ENCODE data around the gene TMEM208. TPM values are rescaled to one million over a fixed set of nuclear protein-coding genes. Genes with fewer than 3 reads are reported as not detected.

The TMEM208 gene
- polyA plus RNA-seq, 3 donors from 2014 or later, result 104 to 154 (median 107) TPM

GRCh38 chr16:67187175-67187890 is 39.6 kb upstream of the TMEM208 start:
- Mint-ChIP-seq H3K27me3 (ENCODE audit: low read depth in 3 of 3) (peaks cover 7 to 8% (median 7%) of the 10 kb centered on the region in 3 donors), H3K4me1 (peaks cover 17 to 21% of the 10 kb centered on the region in 2 donors), H3K4me3 (no peak overlapping the region), H3K36me3 (no peaks in the 10 kb centered on the region), H3K9me3 (no peaks in the 10 kb centered on the region), H3K27ac (no peak overlapping the region)
- no peak for DNase-seq

- Mint-ChIP-seq H3K27ac (no peak overlapping the region), H3K9me3 (no peaks in the 10 kb centered on the region), H3K27me3 (ENCODE audit: low read depth in 3 of 3) (peaks cover 7 to 8% (median 7%) of the 10 kb centered on the region in 3 donors), H3K4me1 (peaks cover 27 to 31% of the 10 kb centered on the region in 2 donors), H3K36me3 (no peaks in the 10 kb centered on the region), H3K4me3 (no peak overlapping the region)
- DNase-seq, result no peak
Observed at GRCh38 chr16:67188323-67188722, 38.6 kb upstream of the TMEM208 start.

- Mint-ChIP-seq H3K27ac (no peak overlapping the region), H3K9me3 (no peaks in the 10 kb centered on the region), H3K4me1 (peaks cover 32 to 36% of the 10 kb centered on the region in 2 donors), H3K4me3 (no peak overlapping the region), H3K27me3 (ENCODE audit: low read depth in 3 of 3) (peaks cover 7 to 10% (median 7%) of the 10 kb centered on the region in 3 donors), H3K36me3 (no peaks in the 10 kb centered on the region)
- DNase-seq, result no peak
Observed at GRCh38 chr16:67188798-67189197, 38.1 kb upstream of the TMEM208 start.

GRCh38 chr16:67190041-67190440 is 36.9 kb upstream of the TMEM208 start, which contains the start of gene EXOC3L1:
Gene EXOC3L1 (minus strand): TSS chr16:67190136. CDS start chr16:67189676, 460 bp downstream.
- Mint-ChIP-seq H3K27me3 (ENCODE audit: low read depth in 3 of 3) (peaks cover 7 to 10% (median 7%) of the 10 kb centered on the region in 3 donors), H3K36me3 (no peaks in the 10 kb centered on the region), H3K4me1 (peaks cover 39% of the 10 kb centered on the region in 2 donors), H3K4me3 (peak within 1 kb of the TSS in 2 of 5 donors; percentile 88 to 91), H3K9me3 (no peaks in the 10 kb centered on the region), H3K27ac (no peak within 1 kb of the TSS)
- no peak for DNase-seq

- no peak overlapping the region for H3K27ac Mint-ChIP-seq
- H3K27me3 Mint-ChIP-seq (ENCODE audit: low read depth in 3 of 3), result peaks cover 2 to 9% (median 5%) of the 10 kb centered on the region in 3 donors
- H3K36me3 Mint-ChIP-seq, result peaks cover 0 to 3% (median 0%) of the 10 kb centered on the region in 3 donors
- H3K4me1 Mint-ChIP-seq, result peaks cover 32 to 35% of the 10 kb centered on the region in 2 donors
- H3K4me3 Mint-ChIP-seq, result peak overlapping the region in 3 of 5 donors; percentile 88 to 91 (median 88)
- no peaks in the 10 kb centered on the region for H3K9me3 Mint-ChIP-seq
- DNase-seq, result no peak
Observed at GRCh38 chr16:67190448-67191399, 36.2 kb upstream of the TMEM208 start.

- peaks cover 1 to 9% (median 5%) of the 10 kb centered on the region in 3 donors for H3K27me3 Mint-ChIP-seq (ENCODE audit: low read depth in 3 of 3)
- H3K9me3 Mint-ChIP-seq, result no peaks in the 10 kb centered on the region
- DNase-seq, result no peak
- H3K36me3 Mint-ChIP-seq, result peaks cover 6 to 11% (median 6%) of the 10 kb centered on the region in 3 donors
- peak overlapping the region; percentile 57 to 93 (median 87) for H3K27ac Mint-ChIP-seq
- peak overlapping the region; percentile 88 to 92 (median 88) for H3K4me3 Mint-ChIP-seq
- H3K4me1 Mint-ChIP-seq, result peaks cover 35 to 41% of the 10 kb centered on the region in 2 donors
Observed at GRCh38 chr16:67191411-67191994, 35.4 kb upstream of the TMEM208 start.

GRCh38 chr16:67191995-67192681 is 34.8 kb upstream of the TMEM208 start, which contains the start of gene E2F4:
Gene E2F4 (plus strand): TSS chr16:67192155. CDS start chr16:67192228, 73 bp downstream.
- Mint-ChIP-seq H3K27me3 (ENCODE audit: low read depth in 3 of 3) (peaks cover 1 to 9% (median 5%) of the 10 kb centered on the region in 3 donors), H3K4me1 (peaks cover 39 to 46% of the 10 kb centered on the region in 2 donors)

GRCh38 chr16:67192781-67193361 is 34.1 kb upstream of the TMEM208 start:
- peak overlapping the region; percentile 88 to 92 (median 88) for H3K4me3 Mint-ChIP-seq
- H3K4me1 Mint-ChIP-seq, result peaks cover 39 to 46% of the 10 kb centered on the region in 2 donors
- no peaks in the 10 kb centered on the region for H3K9me3 Mint-ChIP-seq
- H3K36me3 Mint-ChIP-seq, result peaks cover 11 to 20% (median 11%) of the 10 kb centered on the region in 3 donors
- peaks cover 1 to 7% (median 5%) of the 10 kb centered on the region in 3 donors for H3K27me3 Mint-ChIP-seq (ENCODE audit: low read depth in 3 of 3)
- peak overlapping the region; percentile 75 to 88 (median 84) for H3K27ac Mint-ChIP-seq
- no peak for DNase-seq

More at GRCh38 chr16:67191995-67192681, 34.8 kb upstream of the TMEM208 start, which contains the start of gene E2F4:
- Mint-ChIP-seq H3K9me3 (no peaks in the 10 kb centered on the region), H3K4me3 (peak within 1 kb of the TSS; percentile 88 to 92 (median 88)), H3K27ac (peak within 1 kb of the TSS; percentile 75 to 93 (median 87)), H3K36me3 (peaks cover 11 to 16% (median 11%) of the 10 kb centered on the region in 3 donors)
- peak; percentile 87 to 89 (median 88) for DNase-seq

- peak overlapping the region; percentile 62 to 88 (median 77) for H3K27ac Mint-ChIP-seq
- H3K9me3 Mint-ChIP-seq, result no peaks in the 10 kb centered on the region
- peak overlapping the region; percentile 88 to 92 (median 88) for H3K4me3 Mint-ChIP-seq
- H3K4me1 Mint-ChIP-seq, result peaks cover 39 to 46% of the 10 kb centered on the region in 2 donors
- H3K36me3 Mint-ChIP-seq, result peaks cover 11 to 20% (median 11%) of the 10 kb centered on the region in 3 donors
- H3K27me3 Mint-ChIP-seq (ENCODE audit: low read depth in 3 of 3), result peaks cover 3 to 7% (median 5%) of the 10 kb centered on the region in 3 donors
- DNase-seq, result no peak
Observed at GRCh38 chr16:67193536-67193935, 33.4 kb upstream of the TMEM208 start.

- Mint-ChIP-seq H3K9me3 (no peaks in the 10 kb centered on the region), H3K4me1 (peaks cover 39 to 46% of the 10 kb centered on the region in 2 donors)
Observed at GRCh38 chr16:67194260-67194659, 32.7 kb upstream of the TMEM208 start.

GRCh38 chr16:67195676-67196075 is 31.3 kb upstream of the TMEM208 start:
- Mint-ChIP-seq H3K27me3 (ENCODE audit: low read depth in 3 of 3) (peaks cover 3 to 5% (median 4%) of the 10 kb centered on the region in 3 donors), H3K4me1 (peaks cover 39 to 46% of the 10 kb centered on the region in 2 donors), H3K9me3 (no peaks in the 10 kb centered on the region), H3K27ac (peak overlapping the region in 2 of 6 donors; percentile 32 to 66), H3K4me3 (no peak overlapping the region), H3K36me3 (peaks cover 11 to 20% (median 11%) of the 10 kb centered on the region in 3 donors)
- no peak for DNase-seq

More at GRCh38 chr16:67194260-67194659, 32.7 kb upstream of the TMEM208 start:
- Mint-ChIP-seq H3K4me3 (peak overlapping the region; percentile 88 to 92 (median 88)), H3K27ac (peak overlapping the region in 3 of 6 donors; percentile 62 to 83 (median 77)), H3K27me3 (ENCODE audit: low read depth in 3 of 3) (peaks cover 3 to 7% (median 5%) of the 10 kb centered on the region in 3 donors), H3K36me3 (peaks cover 11 to 20% (median 11%) of the 10 kb centered on the region in 3 donors)
- no peak for DNase-seq

GRCh38 chr16:67196881-67197280 is 30.0 kb upstream of the TMEM208 start:
- no peaks in the 10 kb centered on the region for H3K9me3 Mint-ChIP-seq
- peaks cover under 1 to 5% (median 4%) of the 10 kb centered on the region in 3 donors for H3K27me3 Mint-ChIP-seq (ENCODE audit: low read depth in 3 of 3)
- peaks cover 11 to 20% (median 11%) of the 10 kb centered on the region in 3 donors for H3K36me3 Mint-ChIP-seq
- no peak for DNase-seq
- peaks cover 32 to 38% of the 10 kb centered on the region in 2 donors for H3K4me1 Mint-ChIP-seq
- H3K4me3 Mint-ChIP-seq, result no peak overlapping the region
- H3K27ac Mint-ChIP-seq, result peak overlapping the region in 3 of 6 donors; percentile 54 to 55 (median 54)
